GM18511 (cell line): Measurements from ENCODE around the gene MUSK.

Experiments used
- ATAC-seq: cut with Tn5 transposase; IDR thresholded peaks from one replicate; pipeline ENCODE4 v1.9.1; 2021; ENCODE audit warnings: mild to moderate bottlenecking, moderate library complexity; ENCODE audit not compliant: unreplicated experiment

MUSK gene

GRCh38 chr9:110847671-110848070 is 179.1 kb downstream of the MUSK start:
- ATAC-seq, result no peak

GRCh38 chr9:110850401-110851135 is 182.0 kb downstream of the MUSK start:
- ATAC-seq, result no peak
